Endothelial cell (in vitro differentiated cells): ENCODE data around the gene NTRK2. TPM values are rescaled to one million over a fixed set of nuclear protein-coding genes. Genes with fewer than 3 reads are reported as not detected.

ENCODE experiments used
- DNase-seq: peaks from one replicate; pipeline ENCODE4 v3.0.0; 2021; ENCODE audit warnings: low spot score
- H3K27ac Mint-ChIP-seq: one replicate; pipeline ENCODE4 v1.8.0; 2021; ENCODE audit warnings: mixed read lengths, inconsistent platforms; ENCODE audit not compliant: unreplicated experiment
- H3K27me3 Mint-ChIP-seq: one replicate; pipeline ENCODE4 v1.8.0; 2021; ENCODE audit warnings: mild to moderate bottlenecking, moderate library complexity, mixed read lengths, inconsistent platforms; ENCODE audit not compliant: unreplicated experiment
- H3K36me3 Mint-ChIP-seq: one replicate; pipeline ENCODE4 v1.8.0; 2021; ENCODE audit warnings: mild to moderate bottlenecking, low read depth, mixed read lengths, inconsistent platforms; ENCODE audit not compliant: unreplicated experiment
- H3K4me1 Mint-ChIP-seq: one replicate; pipeline ENCODE4 v1.8.0; 2021; ENCODE audit warnings: mild to moderate bottlenecking, mixed read lengths, inconsistent platforms; ENCODE audit not compliant: unreplicated experiment
- H3K4me3 Mint-ChIP-seq: one replicate; pipeline ENCODE4 v1.8.0; 2021; ENCODE audit warnings: mild to moderate bottlenecking, mixed read lengths, inconsistent platforms; ENCODE audit not compliant: unreplicated experiment
- H3K9me3 Mint-ChIP-seq: one replicate; pipeline ENCODE4 v1.8.0; 2021; ENCODE audit warnings: mixed read lengths, inconsistent platforms; ENCODE audit not compliant: unreplicated experiment
- total RNA-seq: library from RNA; stranded (reverse); fragmentation: NEBNext Ultra II Directional; extraction: Animal tissue kit (Norgen Biotek cat#: 25700); gene quantifications from one replicate; pipeline ENCODE4 v1.2.1, GENCODE V29; 2021; ENCODE audit not compliant: unreplicated experiment
- TF ChIP-seq, protein P1 (sequence below): fragments of 200-600 bp; sonication (generic); IDR thresholded peaks from one replicate; pipeline ENCODE4 v1.5.0; 2021; ENCODE audit warnings: antibody characterized with exemption; ENCODE audit not compliant: unreplicated experiment

Gene NTRK2
- total RNA-seq, 1 donor from 2014 or later, result not detected

DNA sequence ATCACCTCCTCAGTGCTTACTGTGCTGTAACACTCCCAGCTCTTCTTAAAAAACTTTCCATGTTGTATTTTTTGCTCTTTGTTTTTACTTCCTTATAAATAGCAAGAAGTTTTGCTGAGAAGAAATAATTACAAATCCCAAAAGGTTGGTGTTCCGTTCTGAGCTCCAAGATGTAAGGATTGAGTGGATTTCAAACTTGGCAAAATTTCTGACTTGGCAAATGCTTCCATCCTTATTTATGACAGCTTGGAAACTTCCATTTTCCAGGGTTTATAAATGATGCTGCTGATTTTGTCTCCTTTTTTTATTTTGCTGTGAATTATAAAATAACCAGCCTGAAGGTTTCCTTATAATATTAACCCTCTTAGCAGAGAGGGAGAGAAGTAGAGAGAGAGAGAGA lies 151.9 kb downstream of the NTRK2 start:
- Mint-ChIP-seq H3K36me3 (no peaks in the 10 kb centered on the region), H3K4me3 (no peak overlapping the region)
- TF ChIP-seq, protein P1, sequence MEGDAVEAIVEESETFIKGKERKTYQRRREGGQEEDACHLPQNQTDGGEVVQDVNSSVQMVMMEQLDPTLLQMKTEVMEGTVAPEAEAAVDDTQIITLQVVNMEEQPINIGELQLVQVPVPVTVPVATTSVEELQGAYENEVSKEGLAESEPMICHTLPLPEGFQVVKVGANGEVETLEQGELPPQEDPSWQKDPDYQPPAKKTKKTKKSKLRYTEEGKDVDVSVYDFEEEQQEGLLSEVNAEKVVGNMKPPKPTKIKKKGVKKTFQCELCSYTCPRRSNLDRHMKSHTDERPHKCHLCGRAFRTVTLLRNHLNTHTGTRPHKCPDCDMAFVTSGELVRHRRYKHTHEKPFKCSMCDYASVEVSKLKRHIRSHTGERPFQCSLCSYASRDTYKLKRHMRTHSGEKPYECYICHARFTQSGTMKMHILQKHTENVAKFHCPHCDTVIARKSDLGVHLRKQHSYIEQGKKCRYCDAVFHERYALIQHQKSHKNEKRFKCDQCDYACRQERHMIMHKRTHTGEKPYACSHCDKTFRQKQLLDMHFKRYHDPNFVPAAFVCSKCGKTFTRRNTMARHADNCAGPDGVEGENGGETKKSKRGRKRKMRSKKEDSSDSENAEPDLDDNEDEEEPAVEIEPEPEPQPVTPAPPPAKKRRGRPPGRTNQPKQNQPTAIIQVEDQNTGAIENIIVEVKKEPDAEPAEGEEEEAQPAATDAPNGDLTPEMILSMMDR, result no peak

DNA sequence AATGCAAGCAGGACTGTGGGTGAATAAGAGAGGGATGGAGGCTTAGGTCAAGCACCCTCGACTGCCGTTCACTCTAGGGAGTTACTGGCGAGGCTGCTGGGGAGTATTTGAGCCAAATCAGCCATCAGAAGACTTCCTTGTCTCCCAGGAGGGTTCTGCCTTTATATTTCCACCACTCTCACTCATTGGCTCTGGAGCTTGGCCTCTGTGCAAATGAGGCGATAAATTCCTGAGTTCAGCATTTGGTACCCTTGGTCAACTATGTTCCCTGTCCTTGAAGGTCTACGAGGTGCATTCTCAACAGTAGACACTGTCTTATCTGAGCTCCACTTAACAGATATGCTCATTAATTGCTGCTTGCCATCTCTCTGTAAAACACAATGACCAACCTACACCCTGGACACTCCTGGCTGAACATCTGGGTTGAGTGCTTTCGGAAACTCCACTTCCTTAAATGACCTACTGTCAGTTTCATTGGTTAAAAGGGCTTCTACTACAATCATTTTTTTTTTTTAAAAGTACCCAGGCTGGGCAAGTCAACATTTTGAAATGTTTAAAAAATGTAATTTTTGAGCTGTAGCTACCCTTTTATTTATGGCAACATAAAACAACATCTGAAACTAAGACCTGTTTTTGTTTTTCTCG lies 153.2 kb downstream of the NTRK2 start:
- Mint-ChIP-seq H3K27me3 (peaks cover 3% of the 10 kb centered on the region), H3K4me1 (peaks cover 4% of the 10 kb centered on the region), H3K4me3 (no peak overlapping the region), H3K36me3 (no peaks in the 10 kb centered on the region), H3K9me3 (no peaks in the 10 kb centered on the region), H3K27ac (no peak overlapping the region)
- TF ChIP-seq, protein P1, result no peak
- DNase-seq, result no peak

More for the DNA sequence above, 151.9 kb downstream of the NTRK2 start:
- Mint-ChIP-seq H3K9me3 (no peaks in the 10 kb centered on the region), H3K4me1 (peaks cover 4% of the 10 kb centered on the region), H3K27me3 (peaks cover 3% of the 10 kb centered on the region), H3K27ac (no peak overlapping the region)
- DNase-seq, result no peak

DNA sequence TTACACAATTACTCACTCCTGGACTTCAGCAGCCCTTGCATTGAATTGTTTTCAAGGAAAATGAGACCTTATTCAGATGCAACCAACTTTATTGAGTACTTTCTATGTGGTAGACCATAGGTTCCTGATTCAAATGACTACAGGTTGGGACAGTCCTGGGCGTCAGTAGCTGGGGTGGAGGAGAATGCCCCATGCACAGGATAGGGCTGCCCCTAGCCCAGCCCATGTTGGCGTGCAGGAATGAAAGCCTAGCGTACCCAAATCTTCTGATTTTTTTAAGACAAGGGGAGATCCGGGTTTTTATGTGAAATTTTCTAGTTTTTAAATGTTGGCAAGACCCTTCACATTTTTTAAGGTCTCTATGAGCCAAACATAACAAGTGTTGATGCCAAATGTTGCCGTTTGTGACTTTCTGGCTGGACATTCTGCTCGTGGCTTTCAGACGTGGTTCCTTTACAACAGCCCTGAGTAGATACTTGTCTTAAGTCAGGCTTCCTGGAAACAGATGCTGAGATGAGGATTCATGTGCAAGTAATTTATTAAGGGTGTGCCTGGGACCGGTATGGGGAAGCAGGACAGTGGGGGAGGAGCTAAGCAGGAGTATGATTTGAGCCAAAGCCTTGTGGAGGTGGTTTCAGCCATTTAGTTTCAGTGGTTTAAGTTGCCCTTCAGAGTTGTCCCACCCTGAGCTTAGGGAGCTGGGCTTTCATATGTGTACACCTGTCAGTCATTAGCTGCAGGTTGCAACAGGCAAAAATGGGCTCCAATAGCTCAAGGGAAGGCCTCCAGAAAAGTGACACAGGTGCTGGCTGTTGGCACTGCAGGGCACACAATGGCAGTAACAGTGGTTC lies 154.1 kb downstream of the NTRK2 start:
- no peak overlapping the region for H3K4me3 Mint-ChIP-seq
- H3K36me3 Mint-ChIP-seq, result no peaks in the 10 kb centered on the region
- peaks cover 3% of the 10 kb centered on the region for H3K27me3 Mint-ChIP-seq
- no peak overlapping the region for H3K27ac Mint-ChIP-seq
- TF ChIP-seq, protein P1, result no peak
- DNase-seq, result no peak
- H3K9me3 Mint-ChIP-seq, result no peaks in the 10 kb centered on the region
- H3K4me1 Mint-ChIP-seq, result peaks cover 4% of the 10 kb centered on the region

DNA sequence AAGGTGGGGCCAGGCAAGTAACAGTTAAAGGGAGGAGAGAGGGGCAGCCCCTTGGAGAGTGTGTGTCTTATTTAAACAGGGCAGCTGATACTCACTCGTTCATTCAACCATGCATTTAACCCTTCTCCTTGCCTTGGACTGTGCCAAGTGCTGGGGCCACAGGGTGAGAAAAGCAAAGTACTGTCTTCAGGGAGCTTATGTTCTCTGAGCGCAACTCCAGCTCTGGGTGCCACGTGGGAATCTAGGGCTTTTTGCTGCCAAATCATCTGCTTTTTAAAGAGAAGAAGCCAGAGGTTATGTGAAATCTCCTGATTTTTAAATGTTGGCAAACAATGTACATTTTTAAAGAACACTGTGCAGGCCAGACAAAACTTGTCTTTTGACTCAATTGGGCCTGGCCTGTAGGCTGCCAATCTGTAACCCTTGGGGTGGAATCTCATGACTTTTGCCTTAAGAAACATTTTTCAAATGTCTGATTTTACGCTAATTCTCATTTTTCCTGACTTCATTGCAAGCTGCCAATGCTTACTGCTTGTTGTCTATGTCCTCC lies 157.8 kb downstream of the NTRK2 start:
- Mint-ChIP-seq H3K36me3 (no peaks in the 10 kb centered on the region), H3K27ac (no peak overlapping the region), H3K4me3 (no peak overlapping the region), H3K4me1 (no peaks in the 10 kb centered on the region), H3K9me3 (no peaks in the 10 kb centered on the region), H3K27me3 (peaks cover 3% of the 10 kb centered on the region)
- TF ChIP-seq, protein P1, result no peak
- no peak for DNase-seq
